Measurements from ENCODE around the gene ISCA1.

Gene ISCA1

GRCh38 chr9:86246752-86247161, 35.6 kb downstream of the ISCA1 start:
- no peak overlapping the region for H3K4me3 ChIP-seq (ENCODE audit: control insufficient read depth, low read depth, low read length)
- no peak for TF ChIP-seq CTCF (conservative IDR thresholded peaks at IDR 0.05; ENCODE audit: control insufficient read depth, insufficient read depth, low read depth, low read length)

GRCh38 chr9:86242071-86242470, 40.3 kb downstream of the ISCA1 start:
- no peak for TF ChIP-seq CTCF (conservative IDR thresholded peaks at IDR 0.05; ENCODE audit: control insufficient read depth, insufficient read depth, low read depth, low read length)
- H3K4me3 ChIP-seq (ENCODE audit: control insufficient read depth, low read depth, low read length) = no peak overlapping the region
- DNase-seq (ENCODE audit: low read depth) = no peak

More at GRCh38 chr9:86246752-86247161, 35.6 kb downstream of the ISCA1 start:
- peak; percentile 31 for DNase-seq (ENCODE audit: low read depth)

GRCh38 chr9:86241216-86241615, 41.1 kb downstream of the ISCA1 start:
- no peak overlapping the region for H3K4me3 ChIP-seq (ENCODE audit: control insufficient read depth, low read depth, low read length)
- no peak for TF ChIP-seq CTCF (conservative IDR thresholded peaks at IDR 0.05; ENCODE audit: control insufficient read depth, insufficient read depth, low read depth, low read length)
- DNase-seq (ENCODE audit: low read depth) = no peak

GRCh38 chr9:86238861-86239770, 43.2 kb downstream of the ISCA1 start:
- peak; percentile 16 for DNase-seq (ENCODE audit: low read depth)
- H3K4me3 ChIP-seq (ENCODE audit: control insufficient read depth, low read depth, low read length) = no peak overlapping the region
- TF ChIP-seq CTCF (conservative IDR thresholded peaks at IDR 0.05; ENCODE audit: control insufficient read depth, insufficient read depth, low read depth, low read length) = peak; percentile 0

GRCh38 chr9:86230858-86231257, 51.5 kb downstream of the ISCA1 start:
- no peak overlapping the region for H3K4me3 ChIP-seq (ENCODE audit: control insufficient read depth, low read depth, low read length)
- DNase-seq (ENCODE audit: low read depth) = no peak
- no peak for TF ChIP-seq CTCF (conservative IDR thresholded peaks at IDR 0.05; ENCODE audit: control insufficient read depth, insufficient read depth, low read depth, low read length)

GRCh38 chr9:86222667-86223066, 59.7 kb downstream of the ISCA1 start:
- no peak for DNase-seq (ENCODE audit: low read depth)
- no peak overlapping the region for H3K4me3 ChIP-seq (ENCODE audit: control insufficient read depth, low read depth, low read length)
- no peak for TF ChIP-seq CTCF (conservative IDR thresholded peaks at IDR 0.05; ENCODE audit: control insufficient read depth, insufficient read depth, low read depth, low read length)

Data from fibroblast of mammary gland (primary cell).